Stimulated activated CD4-positive, alpha-beta T cell treated with anti-CD3 and anti-CD28 coated beads, Interleukin-12 subunit alpha, Interleukin-12 subunit beta, amount 100 ng/mL, for 4 hours (primary cell): Measurements from ENCODE around the gene NFIX.
A peak's percentile ranks its signal among the peaks of the same experiment; 100 is the strongest.

Experiments used
- DNase-seq: peaks from one replicate; pipeline ENCODE4 v3.0.0-alpha.2; 2020

The NFIX gene

GRCh38 chr19:13023656-13024055, 28.4 kb downstream of the NFIX start:
- DNase-seq: no peak

- no peak for DNase-seq
Measured at GRCh38 chr19:13024126-13024950, 29.1 kb downstream of the NFIX start.

GRCh38 chr19:13024951-13025697, 29.8 kb downstream of the NFIX start:
- no peak for DNase-seq

DNA sequence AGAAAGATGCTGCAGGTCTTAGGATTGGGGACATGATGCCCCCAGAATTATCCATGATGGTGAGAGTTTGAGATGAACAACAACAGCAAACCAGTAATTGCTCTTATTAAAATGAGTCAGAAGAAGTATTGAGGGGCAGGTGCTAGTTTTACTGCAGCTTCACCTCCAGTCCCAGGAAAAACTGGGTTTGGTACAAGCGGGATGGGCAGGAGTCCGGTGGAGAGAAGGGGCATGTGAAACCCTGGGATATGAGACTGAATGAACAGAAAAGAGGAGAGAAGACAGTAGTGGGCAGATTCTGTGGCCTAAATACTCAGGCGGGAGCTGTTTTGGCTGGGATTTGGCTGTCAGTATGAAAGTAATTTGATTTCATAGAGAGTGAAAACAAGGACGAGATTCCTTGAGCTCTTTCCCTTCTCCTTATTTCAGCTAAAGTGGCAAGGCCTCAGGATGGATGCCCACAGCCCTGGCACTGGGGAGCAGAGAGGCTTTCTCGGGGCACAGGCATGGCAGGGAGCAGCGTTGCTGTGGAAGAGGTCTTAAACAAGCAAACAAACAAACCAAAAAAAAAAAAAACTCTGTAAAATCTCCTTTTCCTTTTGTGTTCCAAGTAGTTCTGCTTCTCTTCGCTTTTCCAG, 30.7 kb downstream of the NFIX start:
- DNase-seq: no peak

GRCh38 chr19:13026462-13027370, 31.4 kb downstream of the NFIX start:
- DNase-seq: no peak

DNA sequence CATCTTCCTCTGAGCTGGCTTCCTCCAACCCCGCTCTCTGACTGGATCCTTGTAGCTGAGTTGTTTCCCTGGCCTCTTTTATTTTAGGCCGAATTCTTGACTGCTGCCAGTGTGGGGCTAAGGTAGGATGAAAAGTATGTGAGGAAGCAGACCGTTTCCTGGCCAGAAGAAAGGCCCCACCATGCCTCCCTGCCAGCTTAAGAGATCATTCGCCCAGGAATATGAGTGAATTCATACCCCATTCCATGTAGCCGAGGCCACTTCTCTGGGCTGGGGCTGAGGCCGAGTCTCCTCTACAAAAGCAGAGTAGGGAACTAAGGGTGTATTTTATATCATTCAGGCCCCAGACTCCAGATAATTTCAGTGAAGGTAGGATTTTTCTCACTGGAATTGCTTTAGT, 32.3 kb downstream of the NFIX start:
- no peak for DNase-seq

- no peak for DNase-seq
Measured at GRCh38 chr19:13028027-13028426, 32.8 kb downstream of the NFIX start.

- DNase-seq: no peak
Measured at GRCh38 chr19:13029301-13029880, 34.1 kb downstream of the NFIX start.

DNA sequence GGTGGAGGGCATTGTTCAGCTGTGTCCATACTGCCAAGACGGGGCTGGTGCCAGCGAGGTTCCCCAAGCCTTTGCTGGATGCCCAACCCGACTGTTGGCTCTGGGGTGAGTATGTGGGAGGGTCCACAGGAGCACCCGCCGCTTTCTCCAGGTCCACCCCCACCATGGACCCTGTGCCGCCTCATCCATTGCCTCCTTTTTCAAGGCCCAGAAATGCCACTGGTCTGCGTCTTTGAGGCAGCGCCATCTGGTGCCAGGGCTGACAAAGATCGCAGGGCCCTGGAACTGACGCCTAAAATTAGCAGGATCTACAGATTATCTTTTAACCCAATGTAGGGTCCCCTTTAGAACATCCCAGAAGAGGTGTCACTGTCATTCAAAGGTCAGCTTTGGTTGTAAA, 34.6 kb downstream of the NFIX start:
- DNase-seq: no peak

DNA sequence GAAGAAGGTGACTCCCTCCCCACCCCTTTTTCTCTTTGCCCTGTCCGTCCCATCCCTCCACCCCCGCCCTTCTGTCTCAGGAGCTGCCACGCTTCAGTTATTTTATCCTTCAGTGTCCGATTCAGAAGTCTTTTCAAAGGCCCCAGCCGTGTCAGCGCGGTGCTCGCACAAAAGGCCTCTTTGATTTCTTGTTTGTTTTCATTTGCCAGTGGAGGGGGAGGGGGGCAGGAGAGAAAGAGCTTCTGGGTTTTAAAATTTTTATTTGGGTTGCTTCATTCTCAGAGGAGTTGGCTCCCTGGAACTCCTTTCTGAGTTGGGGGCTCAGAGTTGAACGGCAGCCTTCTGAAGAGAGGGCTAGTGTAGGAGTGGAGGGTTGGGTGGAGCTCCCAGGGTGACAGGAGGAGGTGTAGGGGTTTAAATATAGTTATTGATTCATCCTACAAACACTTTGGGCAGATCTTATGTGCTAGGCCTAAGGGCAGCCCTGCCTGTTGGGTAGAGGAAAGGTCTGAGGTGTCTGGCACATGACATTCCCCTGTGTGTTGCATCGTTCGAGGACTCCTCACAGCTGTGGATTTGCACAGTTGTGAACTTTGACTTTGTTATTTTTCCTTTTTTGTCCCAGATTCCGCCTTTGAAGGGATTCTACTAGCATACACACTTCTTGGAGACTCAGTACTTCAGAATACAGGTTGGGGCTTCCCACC, 36.8 kb downstream of the NFIX start:
- no peak for DNase-seq

DNA sequence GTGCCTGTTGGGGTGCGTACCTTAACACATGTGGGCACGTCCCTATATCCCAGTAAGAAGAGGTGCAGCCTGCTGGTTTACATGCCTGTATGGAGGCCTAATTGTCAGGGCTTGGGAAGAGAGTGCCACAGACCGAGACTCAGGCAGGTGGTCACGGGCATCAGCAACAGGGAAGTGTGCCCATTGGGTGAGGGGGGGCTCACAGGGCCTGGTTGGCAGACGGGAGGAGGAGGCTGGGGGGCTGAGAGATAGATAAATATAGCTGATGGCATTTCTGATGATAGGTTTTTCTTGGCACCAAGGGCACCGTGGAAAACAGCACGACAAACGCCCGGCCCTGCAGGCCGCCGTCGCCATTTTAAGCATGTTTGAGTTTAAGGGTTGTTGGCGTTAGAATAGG, 37.6 kb downstream of the NFIX start:
- DNase-seq: no peak

- DNase-seq: no peak
Measured at GRCh38 chr19:13033244-13033643, 38.0 kb downstream of the NFIX start.

GRCh38 chr19:13033819-13034611, 38.7 kb downstream of the NFIX start:
- DNase-seq: peak; percentile 33

- no peak for DNase-seq
Measured at GRCh38 chr19:13034636-13035035, 39.4 kb downstream of the NFIX start.

DNA sequence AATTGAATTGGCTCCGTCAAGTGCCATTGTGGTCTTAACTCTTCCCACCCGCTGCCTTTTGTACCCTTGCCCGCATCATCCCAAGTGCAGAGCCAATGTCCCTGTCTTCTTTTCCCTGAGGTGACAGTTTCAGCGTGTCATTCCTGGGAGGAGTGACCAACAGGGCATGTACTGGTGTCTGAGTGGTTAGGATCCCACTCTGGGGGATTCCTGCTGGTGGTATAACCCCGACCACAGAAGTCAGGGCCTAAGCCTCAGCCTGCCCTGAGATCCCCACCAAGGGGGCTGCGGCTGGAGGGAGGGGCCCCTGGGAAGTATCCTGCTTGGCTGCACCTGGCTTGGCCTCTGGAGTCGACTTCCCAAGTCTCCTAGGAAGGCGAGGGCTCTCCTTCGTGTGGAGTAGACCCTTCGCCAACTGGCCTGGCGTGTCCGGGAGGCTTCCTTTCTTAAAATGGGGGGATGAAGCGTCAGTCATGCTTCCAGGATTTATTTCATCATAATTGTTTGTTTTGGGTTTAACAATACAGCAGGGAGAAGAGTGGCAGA, 40.6 kb downstream of the NFIX start:
- DNase-seq: no peak

- no peak for DNase-seq
Measured at GRCh38 chr19:13036366-13036976, 41.2 kb downstream of the NFIX start.

DNA sequence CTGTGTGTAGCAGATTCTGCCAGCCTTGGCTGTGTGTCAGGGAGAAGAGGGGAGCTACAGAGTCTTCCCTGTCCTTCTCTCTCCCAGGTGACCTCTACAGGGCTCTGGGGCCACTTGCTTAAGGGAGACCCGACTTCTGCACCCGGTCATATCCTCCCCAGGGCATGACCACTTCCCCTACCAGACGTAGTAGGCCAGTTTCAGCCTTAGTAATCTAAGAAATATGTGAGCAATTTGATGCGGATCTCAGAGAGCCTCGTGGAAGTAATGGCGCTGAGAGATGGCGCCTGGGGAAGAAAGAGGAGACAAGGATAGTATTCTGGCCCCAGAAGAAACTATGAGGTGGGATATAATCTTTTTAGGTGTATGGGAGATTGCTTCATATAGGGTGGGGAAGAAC, 41.9 kb downstream of the NFIX start:
- no peak for DNase-seq

DNA sequence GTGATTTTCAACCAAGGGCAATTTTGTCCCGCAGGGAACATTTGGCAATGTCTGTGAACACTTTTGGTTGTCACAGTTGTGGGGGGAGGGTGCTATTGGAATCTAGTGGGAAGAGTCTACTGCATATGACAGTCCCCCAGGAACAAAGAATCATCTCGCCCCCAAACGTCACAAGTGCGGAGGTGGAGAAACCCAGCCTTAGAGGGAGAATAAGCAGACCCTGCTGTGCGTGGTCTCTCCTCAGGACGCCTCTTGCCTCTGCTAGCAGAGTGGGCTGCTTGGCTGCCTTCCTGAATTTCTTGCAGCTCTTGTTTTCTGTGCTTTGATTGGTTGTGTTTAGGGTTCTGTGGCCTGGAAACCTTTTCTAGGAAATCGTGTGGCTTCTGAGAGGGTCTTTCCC, 42.5 kb downstream of the NFIX start:
- DNase-seq: no peak

- DNase-seq: no peak
Measured at GRCh38 chr19:13038306-13039210, 43.3 kb downstream of the NFIX start.
